ENCODE results near the gene CA4. TPM values are rescaled to one million over a fixed set of nuclear protein-coding genes. Genes with fewer than 3 reads are reported as not detected.
"Not testable (repeated sequence)": the region's sequence is repeated elsewhere in the genome, so short reads cannot be mapped to it uniquely, and the experiment has no call there.

Gene CA4
- total RNA-seq, 4 donors from 2014 or later = 2.1 to 8.3 (median 4.3) TPM

DNA sequence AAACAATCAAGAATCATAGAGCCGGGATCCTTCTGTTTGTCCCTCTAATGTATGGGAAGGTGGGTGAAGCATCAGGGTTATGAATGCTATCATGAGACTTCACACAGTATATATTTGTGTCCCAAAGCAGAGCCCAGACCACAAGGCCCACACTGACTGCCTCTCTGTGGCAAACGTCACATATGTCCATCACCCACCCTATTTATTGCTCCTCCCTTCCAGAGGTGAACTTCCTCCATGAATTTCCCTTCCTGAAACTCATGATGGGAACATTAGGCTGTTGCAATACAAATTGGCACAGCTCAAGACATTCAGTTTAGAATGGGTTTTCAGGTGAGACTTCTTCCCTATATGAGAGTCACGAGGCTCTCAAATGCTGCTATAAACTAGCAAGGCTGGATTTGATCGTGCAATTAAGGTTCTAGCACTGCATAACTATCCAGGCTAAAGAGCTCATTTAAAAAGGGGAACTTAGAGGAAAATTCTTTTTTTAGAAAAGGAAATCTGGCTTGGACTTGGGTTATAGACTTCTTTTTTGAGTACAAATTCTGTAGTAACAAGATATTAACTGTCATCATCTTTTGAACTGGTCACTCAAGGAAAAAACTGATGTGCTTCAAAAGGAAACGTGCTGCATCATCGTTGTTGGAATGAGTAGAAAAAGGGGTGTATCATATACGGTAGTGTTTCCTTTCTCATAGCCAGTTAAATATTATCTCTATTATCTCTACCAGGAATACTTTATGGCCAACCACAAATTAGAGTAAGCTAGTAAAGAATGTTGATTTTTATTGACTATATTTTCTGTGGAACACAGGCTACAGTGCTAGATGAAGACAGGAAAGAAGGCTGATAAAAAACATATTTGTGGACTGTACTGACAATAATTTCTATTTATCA lies 37.3 kb downstream of the CA4 start:
- DNase-seq (ENCODE audit: extremely low spot score); H3K4me3 ChIP-seq; H3K9me3 ChIP-seq; intact Hi-C loops (cut with DNase I); H3K27ac ChIP-seq (replicated peaks in 1 of 4); H3K27me3 ChIP-seq; H3K4me1 ChIP-seq: not testable (repeated sequence)
- H3K36me3 ChIP-seq = peaks cover 57 to 100% (median 79%) of the 10 kb centered on the region in 4 donors
- WGBS = 83% methylated on average over 7 of the region's 7 CpGs

DNA sequence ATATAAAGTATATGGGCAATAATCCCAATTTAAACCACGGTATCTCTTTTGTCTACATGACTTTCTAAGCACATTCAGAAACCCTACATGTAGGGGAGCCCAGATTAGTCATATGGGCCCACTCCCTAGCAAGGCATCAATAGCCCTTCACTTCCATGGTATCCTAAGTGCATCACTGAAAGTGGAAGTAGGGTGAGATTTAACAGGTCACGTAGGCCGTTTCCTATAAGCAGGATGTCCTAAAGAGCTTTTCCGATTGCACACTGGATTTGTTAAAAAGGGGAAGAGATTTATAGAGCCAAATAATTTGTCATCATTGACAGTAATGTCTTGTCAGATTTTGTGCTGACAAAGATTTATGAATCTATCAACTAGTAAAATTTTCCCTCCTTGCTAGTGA lies 39.0 kb downstream of the CA4 start:
- intact Hi-C loops (cut with DNase I) = no loop called here
- 81% methylated on average over 4 of the region's 4 CpGs for WGBS
- no peaks in the 10 kb centered on the region for H3K27me3 ChIP-seq
- H3K36me3 ChIP-seq = peaks cover 62 to 100% (median 79%) of the 10 kb centered on the region in 4 donors
- no peak for TF ChIP-seq EP300 (IDR thresholded peaks at IDR 0.05)
- TF ChIP-seq POLR2A (IDR thresholded peaks at IDR 0.05; ENCODE audit: low read depth) = no peak
- TF ChIP-seq, protein P1, sequence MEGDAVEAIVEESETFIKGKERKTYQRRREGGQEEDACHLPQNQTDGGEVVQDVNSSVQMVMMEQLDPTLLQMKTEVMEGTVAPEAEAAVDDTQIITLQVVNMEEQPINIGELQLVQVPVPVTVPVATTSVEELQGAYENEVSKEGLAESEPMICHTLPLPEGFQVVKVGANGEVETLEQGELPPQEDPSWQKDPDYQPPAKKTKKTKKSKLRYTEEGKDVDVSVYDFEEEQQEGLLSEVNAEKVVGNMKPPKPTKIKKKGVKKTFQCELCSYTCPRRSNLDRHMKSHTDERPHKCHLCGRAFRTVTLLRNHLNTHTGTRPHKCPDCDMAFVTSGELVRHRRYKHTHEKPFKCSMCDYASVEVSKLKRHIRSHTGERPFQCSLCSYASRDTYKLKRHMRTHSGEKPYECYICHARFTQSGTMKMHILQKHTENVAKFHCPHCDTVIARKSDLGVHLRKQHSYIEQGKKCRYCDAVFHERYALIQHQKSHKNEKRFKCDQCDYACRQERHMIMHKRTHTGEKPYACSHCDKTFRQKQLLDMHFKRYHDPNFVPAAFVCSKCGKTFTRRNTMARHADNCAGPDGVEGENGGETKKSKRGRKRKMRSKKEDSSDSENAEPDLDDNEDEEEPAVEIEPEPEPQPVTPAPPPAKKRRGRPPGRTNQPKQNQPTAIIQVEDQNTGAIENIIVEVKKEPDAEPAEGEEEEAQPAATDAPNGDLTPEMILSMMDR (IDR thresholded peaks at IDR 0.05) = no peak
- TF ChIP-seq POLR2AphosphoS5 (IDR thresholded peaks at IDR 0.05) = no peak
- no peaks in the 10 kb centered on the region for H3K4me1 ChIP-seq
- no peak overlapping the region for H3K4me3 ChIP-seq
- no peak for DNase-seq (ENCODE audit: extremely low spot score)
- H3K27ac ChIP-seq (replicated peaks in 1 of 4) = no peak overlapping the region
- no peaks in the 10 kb centered on the region for H3K9me3 ChIP-seq

DNA sequence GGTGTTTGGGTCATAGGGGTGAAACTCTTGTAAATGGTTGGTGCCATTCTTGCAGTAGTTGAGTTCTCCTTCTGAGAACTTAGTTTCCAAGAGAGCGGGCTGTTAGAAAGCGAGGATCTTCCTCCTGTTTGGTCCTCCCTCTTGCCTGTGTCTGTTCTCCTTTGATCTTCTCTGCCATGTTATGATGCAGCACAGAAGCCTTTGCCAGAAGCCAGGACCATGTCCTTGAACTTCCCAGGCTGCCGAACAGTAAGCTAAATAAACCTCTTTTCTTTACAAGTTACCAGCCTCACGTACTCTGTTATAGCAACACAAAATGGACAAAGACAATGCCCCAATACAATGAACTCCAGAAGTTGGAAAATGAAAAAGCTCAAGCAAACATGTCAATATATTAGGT lies 40.3 kb downstream of the CA4 start:
- intact Hi-C loops (cut with DNase I); DNase-seq (ENCODE audit: extremely low spot score); H3K27me3 ChIP-seq; H3K9me3 ChIP-seq; H3K4me3 ChIP-seq; H3K27ac ChIP-seq (replicated peaks in 1 of 4); H3K4me1 ChIP-seq: not testable (repeated sequence)
- WGBS = 90% methylated on average over 4 of the region's 4 CpGs
- H3K36me3 ChIP-seq = peaks cover 55 to 100% (median 73%) of the 10 kb centered on the region in 4 donors

DNA sequence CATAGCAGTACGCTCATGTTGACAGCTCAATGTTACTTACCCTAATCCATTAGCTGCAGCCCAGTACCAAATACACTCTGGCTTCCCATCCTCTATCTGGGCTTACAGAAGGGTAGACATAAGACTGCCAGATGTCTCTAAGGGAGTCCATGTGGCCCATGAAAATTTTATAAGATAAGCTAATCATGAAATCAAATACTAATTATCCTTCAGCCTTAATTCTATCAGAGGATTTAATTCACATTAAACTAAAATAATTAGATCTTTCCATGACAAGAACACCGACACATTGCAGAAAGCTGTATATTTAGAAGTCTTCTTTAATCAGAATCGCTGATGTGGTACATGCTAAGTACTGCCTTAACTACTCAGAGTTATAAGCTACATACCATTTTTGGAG lies 43.3 kb downstream of the CA4 start:
- H3K4me1 ChIP-seq; H3K4me3 ChIP-seq; H3K27me3 ChIP-seq; H3K27ac ChIP-seq (replicated peaks in 1 of 4); DNase-seq (ENCODE audit: extremely low spot score); H3K9me3 ChIP-seq; intact Hi-C loops (cut with DNase I): not testable (repeated sequence)
- H3K36me3 ChIP-seq = peaks cover 62 to 99% (median 86%) of the 10 kb centered on the region in 4 donors
- 95% methylated on average over 3 of the region's 3 CpGs for WGBS

DNA sequence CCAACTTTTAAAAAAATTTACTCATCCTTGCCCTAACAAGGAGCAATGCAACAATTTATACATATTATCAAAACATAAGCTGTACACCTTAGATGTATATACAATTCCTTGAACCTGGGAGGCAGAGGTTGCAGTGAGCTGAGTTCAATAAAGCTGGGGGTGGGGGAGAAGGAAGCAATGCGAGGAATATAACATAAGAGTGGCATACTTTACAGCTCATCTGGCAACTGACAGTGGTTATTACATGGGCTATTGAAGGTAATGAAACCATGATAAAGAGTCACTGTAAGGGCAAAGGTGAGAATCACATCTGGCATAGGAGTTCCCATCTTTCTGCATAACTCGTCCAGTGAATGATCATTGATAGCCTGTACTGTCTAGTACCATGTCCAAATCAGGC lies 43.7 kb downstream of the CA4 start:
- no peak for DNase-seq (ENCODE audit: extremely low spot score)
- H3K4me3 ChIP-seq = no peak overlapping the region
- H3K4me1 ChIP-seq = no peaks in the 10 kb centered on the region
- intact Hi-C loops (cut with DNase I) = no loop called here
- H3K36me3 ChIP-seq = peaks cover 67 to 99% (median 90%) of the 10 kb centered on the region in 4 donors
- no peak overlapping the region for H3K27ac ChIP-seq (replicated peaks in 1 of 4)
- TF ChIP-seq EP300 (IDR thresholded peaks at IDR 0.05) (no peak), POLR2A (IDR thresholded peaks at IDR 0.05; ENCODE audit: low read depth) (no peak), POLR2AphosphoS5 (IDR thresholded peaks at IDR 0.05) (no peak)
- TF ChIP-seq, protein P1 (IDR thresholded peaks at IDR 0.05) = no peak
- 92% methylated on average over 2 of the region's 2 CpGs for WGBS
- no peaks in the 10 kb centered on the region for H3K9me3 ChIP-seq
- H3K27me3 ChIP-seq = no peaks in the 10 kb centered on the region

DNA sequence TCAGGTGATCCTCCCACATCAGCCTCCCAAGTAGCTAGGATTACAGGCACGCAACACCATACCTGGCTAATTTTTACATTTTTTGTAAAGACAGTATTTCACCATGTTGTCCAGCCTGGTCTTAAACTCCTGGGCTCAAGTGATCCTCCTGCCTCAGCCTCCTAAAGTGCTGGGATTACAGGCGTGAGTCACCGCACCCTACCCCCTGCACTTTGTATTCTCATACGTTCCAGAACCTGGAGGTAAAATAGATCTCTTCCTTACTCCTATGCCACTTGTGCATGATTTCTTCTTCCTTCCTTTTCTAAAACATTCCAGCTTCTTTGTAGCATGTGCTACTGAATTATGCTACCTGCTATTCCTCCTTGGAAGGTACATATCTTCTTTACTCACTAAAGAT lies 44.4 kb downstream of the CA4 start:
- H3K27ac ChIP-seq (replicated peaks in 1 of 4); DNase-seq (ENCODE audit: extremely low spot score); H3K9me3 ChIP-seq; H3K4me1 ChIP-seq; H3K4me3 ChIP-seq; intact Hi-C loops (cut with DNase I); H3K27me3 ChIP-seq: not testable (repeated sequence)
- 94% methylated on average over 4 of the region's 4 CpGs for WGBS
- peaks cover 71 to 98% (median 88%) of the 10 kb centered on the region in 4 donors for H3K36me3 ChIP-seq

DNA sequence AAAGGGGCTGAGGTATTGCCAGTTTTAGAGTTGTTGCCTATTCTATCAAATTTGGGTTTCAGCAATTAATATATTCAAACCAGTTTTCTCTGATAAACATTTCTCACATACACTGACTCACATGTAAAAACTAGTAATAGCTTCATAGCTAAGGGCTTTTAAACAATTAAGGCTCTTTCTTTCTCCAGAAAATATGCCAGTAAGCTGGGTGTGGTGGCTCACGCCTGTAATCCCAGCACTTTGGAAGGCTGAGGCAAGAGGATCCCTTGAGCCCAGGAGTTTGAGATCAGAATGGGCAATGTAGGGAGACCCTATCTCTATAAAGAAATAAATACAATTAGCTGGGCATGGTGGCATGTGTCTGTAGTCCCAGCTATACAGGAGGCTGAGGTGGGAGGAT lies 48.9 kb downstream of the CA4 start:
- not testable (repeated sequence) for H3K27me3 ChIP-seq; H3K9me3 ChIP-seq; H3K27ac ChIP-seq (replicated peaks in 1 of 4); H3K4me1 ChIP-seq; H3K4me3 ChIP-seq; DNase-seq (ENCODE audit: extremely low spot score)
- WGBS = 82% methylated on average over 1 of the region's 1 CpG
- intact Hi-C loops (cut with DNase I) = loop anchor here (5.0 kb wide), 1 partner anchor 141 kb away; no protein-coding TSS in a partner anchor
- H3K36me3 ChIP-seq = peaks cover 32 to 72% (median 49%) of the 10 kb centered on the region in 4 donors

DNA sequence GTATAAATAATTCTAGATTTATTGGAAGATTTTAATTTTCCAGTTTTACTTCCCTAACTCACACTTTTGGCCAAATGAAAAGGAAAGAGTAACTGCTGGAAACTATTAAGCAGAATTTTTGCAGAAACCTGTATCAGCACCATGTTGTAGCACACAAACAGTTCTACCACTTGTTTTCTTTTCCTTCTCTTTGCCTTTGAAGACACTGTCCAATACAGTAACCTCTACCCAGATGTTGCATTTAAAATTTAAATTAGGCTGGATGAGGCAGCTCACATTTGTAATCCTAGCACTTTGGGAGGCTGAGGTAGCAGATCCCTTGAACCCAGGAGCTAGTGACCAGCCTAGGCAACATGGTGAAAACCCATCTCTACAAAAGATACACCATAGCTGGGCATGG lies 56.0 kb downstream of the CA4 start:
- H3K4me1 ChIP-seq; H3K27ac ChIP-seq (replicated peaks in 1 of 4); H3K27me3 ChIP-seq; H3K9me3 ChIP-seq; H3K4me3 ChIP-seq; intact Hi-C loops (cut with DNase I); DNase-seq (ENCODE audit: extremely low spot score): not testable (repeated sequence)
- peaks cover 0 to 51% (median 24%) of the 10 kb centered on the region in 4 donors for H3K36me3 ChIP-seq

DNA sequence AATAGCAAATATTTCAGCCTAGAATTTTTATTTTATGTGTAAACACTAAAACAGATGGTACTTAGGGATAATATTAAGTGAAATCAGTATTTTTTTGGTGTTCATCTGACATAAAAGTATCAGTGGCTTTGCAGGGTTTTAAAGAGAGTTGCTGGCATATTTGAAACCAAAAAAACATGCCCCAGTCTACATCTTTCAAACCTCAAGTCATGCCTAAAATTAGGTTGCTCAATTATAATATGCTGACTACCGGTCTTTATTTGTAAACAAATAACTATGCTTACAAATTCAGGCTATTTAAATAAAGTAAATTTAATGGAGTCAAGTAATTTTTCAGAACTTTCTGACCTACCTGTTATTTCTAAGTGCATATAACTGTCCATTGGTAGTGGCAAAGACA lies 58.5 kb downstream of the CA4 start:
- H3K9me3 ChIP-seq; H3K4me3 ChIP-seq; intact Hi-C loops (cut with DNase I); H3K27ac ChIP-seq (replicated peaks in 1 of 4); H3K27me3 ChIP-seq; DNase-seq (ENCODE audit: extremely low spot score); H3K4me1 ChIP-seq: not testable (repeated sequence)
- WGBS = 100% methylated on average over 1 of the region's 1 CpG
- H3K36me3 ChIP-seq = peaks cover 0 to 58% (median 26%) of the 10 kb centered on the region in 4 donors

Data from esophagus muscularis mucosa (tissue), 4 donors.